ENCODE measurements around the gene MRPS5.

MRPS5 gene

DNA sequence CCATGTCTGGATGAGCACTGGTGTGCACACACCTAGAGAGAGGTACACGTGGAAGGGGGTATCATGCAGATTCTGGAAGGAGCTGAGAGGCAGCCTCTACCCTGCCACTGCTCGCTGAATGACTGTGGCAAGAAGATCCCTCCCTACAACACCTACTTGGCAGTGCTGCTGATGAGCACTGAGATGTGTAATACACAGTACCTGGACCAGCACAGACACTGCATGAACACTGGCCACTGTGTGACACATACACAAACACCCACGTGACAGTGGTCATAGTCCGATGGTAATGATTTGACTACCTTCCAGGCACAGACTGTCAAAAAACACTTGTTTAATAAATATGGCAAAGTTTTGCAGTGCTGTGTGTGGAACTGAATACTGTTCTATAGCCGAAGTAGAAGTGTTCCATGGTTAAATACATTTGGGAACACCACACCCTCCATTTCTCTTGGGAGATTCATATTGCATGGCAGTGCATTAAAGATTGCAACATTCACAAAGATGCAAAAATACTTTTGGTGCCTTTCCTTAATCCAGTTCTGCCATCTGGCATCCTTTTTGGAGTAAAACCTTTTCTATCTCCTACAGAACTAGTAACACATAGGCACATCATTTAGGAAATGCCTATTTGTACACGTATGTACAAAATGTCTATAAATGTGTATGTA, 29.6 kb downstream of the MRPS5 start:
- TF ChIP-seq FOXP2 (optimal IDR thresholded peaks at IDR 0.05; ENCODE audit: borderline replicate concordance, extremely low read depth, extremely low read length, insufficient read depth) (no peak), TAF1 (IDR thresholded peaks at IDR 0.05; ENCODE audit: borderline replicate concordance, insufficient read depth, low read length) (no peak), SIN3A (IDR thresholded peaks at IDR 0.05; ENCODE audit: borderline replicate concordance, insufficient read depth, low read length) (no peak), POLR2AphosphoS5 (IDR thresholded peaks at IDR 0.05; ENCODE audit: low read depth, low read length) (no peak)
- TF ChIP-seq, protein P1, sequence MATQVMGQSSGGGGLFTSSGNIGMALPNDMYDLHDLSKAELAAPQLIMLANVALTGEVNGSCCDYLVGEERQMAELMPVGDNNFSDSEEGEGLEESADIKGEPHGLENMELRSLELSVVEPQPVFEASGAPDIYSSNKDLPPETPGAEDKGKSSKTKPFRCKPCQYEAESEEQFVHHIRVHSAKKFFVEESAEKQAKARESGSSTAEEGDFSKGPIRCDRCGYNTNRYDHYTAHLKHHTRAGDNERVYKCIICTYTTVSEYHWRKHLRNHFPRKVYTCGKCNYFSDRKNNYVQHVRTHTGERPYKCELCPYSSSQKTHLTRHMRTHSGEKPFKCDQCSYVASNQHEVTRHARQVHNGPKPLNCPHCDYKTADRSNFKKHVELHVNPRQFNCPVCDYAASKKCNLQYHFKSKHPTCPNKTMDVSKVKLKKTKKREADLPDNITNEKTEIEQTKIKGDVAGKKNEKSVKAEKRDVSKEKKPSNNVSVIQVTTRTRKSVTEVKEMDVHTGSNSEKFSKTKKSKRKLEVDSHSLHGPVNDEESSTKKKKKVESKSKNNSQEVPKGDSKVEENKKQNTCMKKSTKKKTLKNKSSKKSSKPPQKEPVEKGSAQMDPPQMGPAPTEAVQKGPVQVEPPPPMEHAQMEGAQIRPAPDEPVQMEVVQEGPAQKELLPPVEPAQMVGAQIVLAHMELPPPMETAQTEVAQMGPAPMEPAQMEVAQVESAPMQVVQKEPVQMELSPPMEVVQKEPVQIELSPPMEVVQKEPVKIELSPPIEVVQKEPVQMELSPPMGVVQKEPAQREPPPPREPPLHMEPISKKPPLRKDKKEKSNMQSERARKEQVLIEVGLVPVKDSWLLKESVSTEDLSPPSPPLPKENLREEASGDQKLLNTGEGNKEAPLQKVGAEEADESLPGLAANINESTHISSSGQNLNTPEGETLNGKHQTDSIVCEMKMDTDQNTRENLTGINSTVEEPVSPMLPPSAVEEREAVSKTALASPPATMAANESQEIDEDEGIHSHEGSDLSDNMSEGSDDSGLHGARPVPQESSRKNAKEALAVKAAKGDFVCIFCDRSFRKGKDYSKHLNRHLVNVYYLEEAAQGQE (IDR thresholded peaks at IDR 0.05; ENCODE audit: insufficient read depth in 1 of 2, low read depth in 2 of 2, low read length in 2 of 2), result no peak

DNA sequence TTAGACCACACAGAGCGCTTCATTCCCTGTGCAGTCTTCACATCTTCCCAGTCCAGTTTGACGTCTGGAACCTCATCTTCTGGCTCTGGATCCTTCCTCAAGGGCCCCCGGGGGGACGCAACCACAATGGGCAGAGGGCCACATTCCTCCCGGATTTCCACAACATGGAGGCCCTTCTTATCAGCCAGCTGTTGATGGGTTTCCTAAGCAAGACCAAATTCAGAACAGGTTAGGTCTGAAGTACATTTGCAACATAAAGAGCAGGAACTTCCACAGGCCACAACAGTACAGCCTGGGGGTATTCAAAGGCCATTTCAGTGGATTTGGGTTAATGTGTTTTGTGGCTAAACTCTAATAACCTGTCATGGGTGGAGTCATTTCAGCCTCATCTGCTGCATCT, 34.2 kb downstream of the MRPS5 start:
- TF ChIP-seq POLR2AphosphoS5 (IDR thresholded peaks at IDR 0.05; ENCODE audit: low read depth, low read length) (no peak), FOXP2 (optimal IDR thresholded peaks at IDR 0.05; ENCODE audit: borderline replicate concordance, extremely low read depth, extremely low read length, insufficient read depth) (no peak), SIN3A (IDR thresholded peaks at IDR 0.05; ENCODE audit: borderline replicate concordance, insufficient read depth, low read length) (no peak), TAF1 (IDR thresholded peaks at IDR 0.05; ENCODE audit: borderline replicate concordance, insufficient read depth, low read length) (no peak)
- TF ChIP-seq, protein P1 (IDR thresholded peaks at IDR 0.05; ENCODE audit: insufficient read depth in 1 of 2, low read depth in 2 of 2, low read length in 2 of 2), result no peak

DNA sequence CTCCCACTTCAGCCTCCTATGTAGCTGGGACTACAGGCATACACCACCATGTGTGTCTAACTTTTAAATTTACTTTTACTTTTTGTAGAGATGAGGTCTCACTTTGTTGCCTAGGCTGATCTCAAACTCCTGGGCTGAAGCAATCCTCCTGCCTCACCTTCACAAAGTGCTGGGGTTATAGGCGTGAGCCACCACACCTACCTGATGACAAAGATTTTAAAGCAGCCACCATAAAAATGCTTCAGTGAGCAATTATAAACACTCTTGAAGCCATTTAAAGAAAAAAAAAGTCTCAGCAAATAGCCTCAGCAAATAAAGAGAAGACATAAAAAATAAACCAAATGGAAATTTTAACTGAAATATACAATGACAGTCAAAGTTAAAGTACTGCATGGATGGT, 35.6 kb downstream of the MRPS5 start:
- TF ChIP-seq TAF1 (IDR thresholded peaks at IDR 0.05; ENCODE audit: borderline replicate concordance, insufficient read depth, low read length), result no peak
- TF ChIP-seq FOXP2 (optimal IDR thresholded peaks at IDR 0.05; ENCODE audit: borderline replicate concordance, extremely low read depth, extremely low read length, insufficient read depth), result no peak
- TF ChIP-seq, protein P1 (IDR thresholded peaks at IDR 0.05; ENCODE audit: insufficient read depth in 1 of 2, low read depth in 2 of 2, low read length in 2 of 2), result no peak
- TF ChIP-seq POLR2AphosphoS5 (IDR thresholded peaks at IDR 0.05; ENCODE audit: low read depth, low read length), result no peak
- TF ChIP-seq SIN3A (IDR thresholded peaks at IDR 0.05; ENCODE audit: borderline replicate concordance, insufficient read depth, low read length), result no peak

DNA sequence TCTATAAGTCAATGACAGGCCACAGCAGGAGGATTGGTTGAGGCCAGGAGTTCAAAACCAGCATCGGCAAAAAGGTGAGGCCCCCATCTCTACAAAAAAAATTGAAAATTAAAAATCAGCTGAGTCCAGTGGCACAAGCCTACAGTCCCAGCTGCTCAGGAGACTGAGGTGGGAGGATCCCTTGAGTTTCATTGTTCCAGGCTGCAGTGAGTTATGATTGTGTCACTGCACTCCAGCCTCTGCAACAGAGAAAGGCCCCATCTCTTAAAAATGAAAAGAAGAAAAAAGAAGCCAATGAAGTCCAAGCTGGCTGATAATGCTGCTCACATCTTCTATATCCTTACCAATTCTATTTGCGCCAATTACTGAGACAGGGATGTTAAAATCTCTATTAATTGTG, 39.1 kb downstream of the MRPS5 start:
- TF ChIP-seq FOXP2 (optimal IDR thresholded peaks at IDR 0.05; ENCODE audit: borderline replicate concordance, extremely low read depth, extremely low read length, insufficient read depth) (no peak), POLR2AphosphoS5 (IDR thresholded peaks at IDR 0.05; ENCODE audit: low read depth, low read length) (no peak), SIN3A (IDR thresholded peaks at IDR 0.05; ENCODE audit: borderline replicate concordance, insufficient read depth, low read length) (no peak), TAF1 (IDR thresholded peaks at IDR 0.05; ENCODE audit: borderline replicate concordance, insufficient read depth, low read length) (no peak)
- TF ChIP-seq, protein P1 (IDR thresholded peaks at IDR 0.05; ENCODE audit: insufficient read depth in 1 of 2, low read depth in 2 of 2, low read length in 2 of 2), result no peak
